ENCODE measurements around the gene KCNMA1. TPM values are rescaled to one million over a fixed set of nuclear protein-coding genes. Genes with fewer than 3 reads are reported as not detected.
A peak's percentile ranks its signal among the peaks of the same experiment; 100 is the strongest.

The KCNMA1 gene
- total RNA-seq, 1 donor from 2014 or later = 15.8 TPM

GRCh38 chr10:77529050-77529576 lies 108.5 kb downstream of the KCNMA1 start:
- Histone ChIP-seq H3K36me3 (ENCODE audit: control insufficient read depth, insufficient read depth, low read length) (no peaks in the 10 kb centered on the region), H3K27me3 (ENCODE audit: control insufficient read depth, insufficient read depth, low read length) (no peaks in the 10 kb centered on the region), H3K4me3 (ENCODE audit: low read depth, low read length) (no peak overlapping the region)
- FAIRE-seq (no peak), DNase-seq (ENCODE audit: low read depth) (no peak)
- TF ChIP-seq CTCF (IDR thresholded peaks at IDR 0.05; ENCODE audit: insufficient read depth, low read length, severe bottlenecking) = no peak

- H3K4me3 ChIP-seq (ENCODE audit: low read depth, low read length) = no peak overlapping the region
- FAIRE-seq (no peak), DNase-seq (ENCODE audit: low read depth) (no peak)
- no peaks in the 10 kb centered on the region for H3K36me3 ChIP-seq (ENCODE audit: control insufficient read depth, insufficient read depth, low read length)
- no peak for TF ChIP-seq CTCF (IDR thresholded peaks at IDR 0.05; ENCODE audit: insufficient read depth, low read length, severe bottlenecking)
- H3K27me3 ChIP-seq (ENCODE audit: control insufficient read depth, insufficient read depth, low read length) = no peaks in the 10 kb centered on the region
Measured at GRCh38 chr10:77527839-77528238, 109.8 kb downstream of the KCNMA1 start.

- H3K4me3 ChIP-seq (ENCODE audit: low read depth, low read length) = no peak overlapping the region
- no peaks in the 10 kb centered on the region for H3K27me3 ChIP-seq (ENCODE audit: control insufficient read depth, insufficient read depth, low read length)
- TF ChIP-seq CTCF (IDR thresholded peaks at IDR 0.05; ENCODE audit: insufficient read depth, low read length, severe bottlenecking) = no peak
- DNase-seq (ENCODE audit: low read depth) (no peak), FAIRE-seq (peak; percentile 85)
- H3K36me3 ChIP-seq (ENCODE audit: control insufficient read depth, insufficient read depth, low read length) = no peaks in the 10 kb centered on the region
Measured at GRCh38 chr10:77526868-77527617, 110.6 kb downstream of the KCNMA1 start.

GRCh38 chr10:77524281-77524711 lies 113.3 kb downstream of the KCNMA1 start:
- Histone ChIP-seq H3K27me3 (ENCODE audit: control insufficient read depth, insufficient read depth, low read length) (no peaks in the 10 kb centered on the region), H3K4me3 (ENCODE audit: low read depth, low read length) (no peak overlapping the region), H3K36me3 (ENCODE audit: control insufficient read depth, insufficient read depth, low read length) (no peaks in the 10 kb centered on the region)
- no peak for TF ChIP-seq CTCF (IDR thresholded peaks at IDR 0.05; ENCODE audit: insufficient read depth, low read length, severe bottlenecking)
- no peak for DNase-seq (ENCODE audit: low read depth)
- FAIRE-seq = peak; percentile 75

GRCh38 chr10:77522268-77522809 lies 115.3 kb downstream of the KCNMA1 start:
- DNase-seq (ENCODE audit: low read depth) = no peak

More at GRCh38 chr10:77522268-77522809, 115.3 kb downstream of the KCNMA1 start:
- no peak for TF ChIP-seq CTCF (IDR thresholded peaks at IDR 0.05; ENCODE audit: insufficient read depth, low read length, severe bottlenecking)
- no peak overlapping the region for H3K4me3 ChIP-seq (ENCODE audit: low read depth, low read length)
- no peaks in the 10 kb centered on the region for H3K36me3 ChIP-seq (ENCODE audit: control insufficient read depth, insufficient read depth, low read length)
- no peak for FAIRE-seq
- H3K27me3 ChIP-seq (ENCODE audit: control insufficient read depth, insufficient read depth, low read length) = no peaks in the 10 kb centered on the region

Data from bronchial epithelial cell (primary cell).